GF-D8 (cell line): Measurements from ENCODE around the gene SENP5.

Experiments used
- DNase-seq: peaks from one replicate; lab custom pipeline; 2025; lab: John Stamatoyannopoulos, UW

Gene SENP5

DNA sequence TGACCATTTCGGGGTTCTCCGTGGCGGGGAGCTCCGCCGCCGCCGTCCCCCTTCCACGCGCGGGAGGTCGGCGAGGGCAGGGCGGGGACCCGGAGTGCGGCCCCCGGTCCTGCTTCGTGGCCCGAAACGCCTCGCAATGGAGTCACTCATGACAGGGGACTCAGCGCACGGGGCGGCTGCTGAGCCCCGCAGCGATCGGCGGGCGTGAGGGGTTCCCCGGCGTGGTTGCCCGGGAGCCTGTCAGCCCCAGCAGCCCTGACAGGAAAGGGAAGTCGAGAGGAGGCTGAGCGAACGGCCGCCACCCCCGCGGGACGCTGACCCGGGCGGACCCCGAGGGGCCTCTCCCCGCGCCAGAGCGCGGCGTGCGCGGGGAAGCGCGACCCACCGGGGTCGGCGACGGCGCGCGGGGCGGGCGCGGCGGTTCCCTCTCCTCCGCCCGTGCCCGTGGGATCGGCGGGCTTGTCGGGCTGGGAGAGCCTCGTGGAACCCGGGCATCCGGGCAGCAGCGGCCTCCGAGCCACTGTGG is 101.5 kb downstream of the SENP5 start:
- peak; percentile 10 for DNase-seq

DNA sequence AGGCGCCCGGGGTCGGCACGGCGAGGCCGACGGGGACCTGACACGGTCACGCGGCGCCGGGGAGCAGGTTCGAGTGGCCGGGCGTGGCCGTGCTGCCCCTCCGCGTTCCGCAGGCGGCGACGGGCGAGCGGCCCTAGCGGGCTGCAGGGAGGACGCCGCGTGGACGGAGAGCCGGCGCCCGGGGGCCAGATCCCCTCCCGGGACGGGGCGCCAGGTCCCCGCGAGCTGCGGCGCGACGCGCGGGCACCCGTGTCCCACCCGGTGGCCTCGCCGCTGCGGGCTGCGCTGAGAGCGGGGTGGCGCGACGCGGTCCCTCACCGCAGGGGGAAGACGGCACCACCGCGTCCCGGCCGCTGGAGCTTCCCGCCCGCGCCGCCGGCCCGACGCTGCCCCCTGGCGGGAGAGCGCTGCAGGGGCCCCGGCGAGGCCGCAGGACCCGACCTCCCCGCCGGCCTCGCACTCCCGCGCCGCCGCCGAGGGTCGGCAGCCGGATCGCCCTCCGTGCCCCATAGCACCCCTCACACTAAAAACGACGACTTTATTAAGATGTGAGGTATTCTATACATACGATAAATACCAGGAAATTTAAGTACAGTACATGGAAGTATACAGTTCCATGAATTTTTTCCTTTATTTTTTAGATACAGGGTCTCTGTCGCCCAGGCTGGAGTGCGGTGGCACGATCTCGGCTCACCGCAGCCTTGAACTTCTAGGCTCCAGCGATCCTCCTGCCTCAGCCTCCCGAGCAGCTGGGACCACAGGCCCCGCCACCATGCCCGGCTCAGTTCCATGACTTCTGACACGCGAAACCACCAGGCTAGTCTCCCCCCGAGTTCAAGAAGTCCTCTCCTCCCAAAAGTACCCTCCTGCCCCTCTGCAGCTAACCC is 102.2 kb downstream of the SENP5 start:
- peak; percentile 14 for DNase-seq

DNA sequence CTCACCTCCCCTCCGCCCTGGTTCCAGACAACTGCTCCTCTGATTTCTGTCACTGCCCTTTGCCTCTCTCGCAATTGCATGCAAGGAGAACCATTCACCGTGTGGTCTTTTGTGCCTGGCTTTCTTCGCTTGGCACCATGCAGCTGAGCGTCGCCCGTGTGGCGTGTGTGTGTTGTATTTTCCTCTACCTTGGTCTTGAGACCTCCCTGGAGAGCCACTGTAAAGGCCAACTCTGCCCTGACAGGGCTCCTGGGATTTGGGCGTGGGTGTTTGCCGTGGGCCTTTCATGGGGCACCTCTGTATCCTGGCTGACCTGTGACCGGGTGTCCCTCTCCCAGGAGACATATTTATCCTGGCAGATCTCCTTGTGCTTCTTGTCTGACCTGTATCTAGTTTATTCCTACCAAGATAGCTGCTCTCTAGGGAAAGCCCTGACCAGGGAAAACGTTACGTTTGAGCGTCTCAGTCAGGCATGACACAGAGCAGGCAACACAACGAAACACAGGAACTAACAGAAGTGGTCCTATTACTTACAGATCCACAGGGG is 102.9 kb downstream of the SENP5 start:
- no peak for DNase-seq

DNA sequence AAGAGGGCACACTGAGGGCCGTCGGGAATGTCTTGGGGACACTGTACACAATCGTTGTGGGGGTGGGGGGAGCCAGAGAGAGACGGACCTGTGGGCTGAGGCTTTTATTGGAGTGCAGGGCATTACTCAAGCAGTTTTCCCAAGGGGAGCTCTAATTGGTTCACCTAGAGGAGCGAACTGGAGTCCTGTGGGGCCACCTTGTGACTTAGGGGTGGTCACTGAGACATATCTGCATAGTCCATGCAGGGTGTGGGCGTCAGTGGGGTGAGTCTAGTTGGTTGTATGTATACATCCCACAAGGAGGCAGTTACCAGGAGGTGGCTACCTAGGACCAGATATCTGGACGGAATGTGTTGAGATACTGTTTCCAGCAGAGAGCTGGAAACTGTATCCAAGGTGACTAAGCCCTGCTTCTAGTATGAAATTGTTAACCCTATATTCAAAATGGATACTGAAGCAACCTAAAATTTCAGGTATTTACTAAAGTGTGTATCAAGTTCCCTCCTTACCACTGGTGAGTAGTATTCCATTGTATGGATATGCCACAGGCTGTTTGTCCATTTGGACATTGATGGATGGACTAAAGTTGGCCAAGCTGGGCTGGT is 103.5 kb downstream of the SENP5 start:
- DNase-seq, result peak; percentile 25

DNA sequence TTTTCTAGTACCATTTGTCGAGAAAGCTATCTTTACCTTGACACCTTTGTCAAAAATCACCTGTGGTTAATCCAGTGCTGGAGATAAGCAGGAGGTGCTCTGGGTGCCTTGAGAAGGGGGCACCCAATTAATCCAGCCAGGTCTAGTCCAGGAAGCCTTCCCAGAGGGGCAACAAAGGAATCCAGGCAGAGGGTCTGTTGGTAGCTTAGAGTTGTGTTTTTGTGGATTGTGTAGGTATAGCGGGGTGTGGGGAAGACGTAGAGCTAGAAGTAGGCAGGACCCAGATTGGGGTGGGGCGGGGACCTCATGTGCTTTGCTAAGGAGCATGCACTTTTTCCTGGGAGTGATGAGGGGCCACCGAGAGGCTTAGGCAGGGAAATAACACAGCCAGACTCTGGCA is 106.9 kb downstream of the SENP5 start:
- DNase-seq, result no peak

DNA sequence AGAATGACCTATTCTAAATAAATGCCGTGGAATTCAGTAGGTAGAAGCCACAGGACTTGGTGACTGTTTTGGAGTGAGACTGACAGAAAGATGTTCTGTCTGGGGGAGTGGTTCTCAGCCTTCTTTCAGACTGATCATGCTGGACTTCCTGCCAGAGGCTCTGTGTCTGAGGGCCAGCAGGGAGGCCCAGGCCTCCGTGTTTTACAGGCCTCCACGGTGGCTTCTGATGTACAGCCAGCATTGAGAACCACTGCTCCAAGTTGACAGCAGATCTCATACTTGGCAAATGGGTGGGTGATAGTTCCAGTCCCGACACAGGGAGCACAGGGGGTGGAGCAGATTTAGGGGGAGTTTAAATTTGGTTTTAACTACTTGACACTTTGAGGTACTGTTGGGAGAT is 107.6 kb downstream of the SENP5 start:
- no peak for DNase-seq

DNA sequence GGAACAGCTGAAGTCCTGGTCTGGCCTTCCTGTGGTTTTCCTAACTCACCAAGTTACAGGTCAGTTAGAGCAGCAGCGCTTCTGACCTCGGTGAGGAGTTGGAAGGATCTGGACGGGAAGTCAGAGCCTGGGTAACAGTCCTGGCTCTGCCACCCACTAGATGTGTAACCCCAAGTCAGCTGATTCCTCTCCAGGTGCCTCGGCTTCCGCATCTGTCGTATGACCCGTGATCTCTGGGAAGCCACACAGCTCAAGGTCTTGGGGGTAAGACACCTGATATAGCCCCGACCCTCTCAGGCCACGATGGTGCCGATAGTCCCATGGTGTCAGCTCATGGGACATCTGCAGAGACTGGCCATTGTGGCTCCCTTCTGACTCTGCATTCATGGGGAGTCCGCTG is 109.2 kb downstream of the SENP5 start:
- no peak for DNase-seq

DNA sequence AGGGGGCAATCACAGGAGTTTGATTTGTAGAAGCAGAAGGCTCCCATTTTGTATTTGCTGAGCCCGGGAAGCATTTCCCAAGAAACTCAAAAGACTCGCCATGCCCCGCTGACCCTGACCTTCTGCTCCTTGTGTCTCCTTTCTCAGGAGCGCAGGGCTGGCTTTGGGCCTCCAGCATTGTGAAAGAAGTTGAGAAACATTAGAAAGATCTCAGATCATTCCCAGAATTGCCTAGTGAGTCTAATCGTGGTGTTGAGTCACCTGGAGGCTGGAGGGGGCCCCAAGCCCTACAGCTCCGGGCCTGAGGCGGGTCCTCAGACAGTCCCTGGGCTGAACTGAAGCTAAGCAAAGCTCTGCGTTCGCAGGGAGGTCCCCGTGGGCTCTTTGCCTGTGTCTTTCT is 111.8 kb downstream of the SENP5 start:
- DNase-seq, result no peak

DNA sequence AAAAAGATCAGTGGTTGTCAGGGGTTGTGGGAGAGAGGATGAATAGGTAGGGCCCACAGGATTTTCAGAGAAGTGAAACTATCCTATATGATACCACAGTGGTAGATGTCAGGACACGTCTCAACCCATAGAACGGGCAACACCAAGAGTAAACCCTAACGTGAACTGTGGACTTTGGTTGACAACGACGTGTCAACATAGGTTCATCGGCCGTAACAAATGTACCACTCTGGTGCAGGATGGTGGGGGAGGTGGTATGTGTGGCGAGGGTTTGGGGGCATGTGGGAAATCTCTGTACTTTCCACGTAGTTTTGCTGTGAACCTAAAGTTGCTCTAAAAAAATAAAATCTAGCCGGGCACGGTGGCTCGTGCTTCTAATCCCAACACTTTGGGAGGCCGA is 113.9 kb downstream of the SENP5 start:
- no peak for DNase-seq

DNA sequence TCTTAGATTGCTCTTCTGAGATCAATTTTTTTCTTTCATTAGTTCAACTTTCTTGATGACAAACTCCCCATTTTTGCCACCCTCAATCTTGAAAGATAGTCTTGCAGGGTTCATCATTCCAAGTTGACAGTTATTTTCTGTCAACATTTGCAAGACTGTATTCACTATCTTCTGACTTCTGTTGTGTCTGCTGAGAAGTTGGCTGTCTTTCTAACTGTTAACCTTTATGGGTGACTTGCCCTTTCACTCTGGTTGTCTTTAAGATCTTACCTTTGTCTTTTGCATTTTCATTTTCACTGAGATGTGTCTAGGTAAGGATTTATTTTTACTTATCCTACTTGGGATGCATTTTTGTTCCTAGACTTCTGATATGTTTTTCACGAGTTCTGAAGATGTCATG is 115.5 kb downstream of the SENP5 start:
- DNase-seq, result no peak
